Tibial nerve (tissue), 4 donors: ENCODE data around the gene CCDC122.

Source experiments
- EP300 ChIP-seq, 2 donors: sonication (generic); formaldehyde crosslinking; IDR thresholded peaks; one replicate each; pipeline ENCODE4 v1.6.1; 2017; ENCODE audit warnings: antibody characterized with exemption in 2 of 2, mild to moderate bottlenecking in 1 of 2
- POLR2A ChIP-seq, 2 donors: fragments of 450-650 bp; IDR thresholded peaks; one replicate each; pipeline ENCODE4 v1.6.1; 2017; ENCODE audit warnings: antibody characterized with exemption in 2 of 2, mild to moderate bottlenecking in 2 of 2, moderate library complexity in 2 of 2
- TF ChIP-seq, protein P1 (sequence below), 5 experiments: fragments of 200-600 bp in 3 of 5; fragments of 450-650 bp in 2 of 5; sonication (generic) in 3 of 5; IDR thresholded peaks; one replicate each; pipeline ENCODE4 v1.5.1; 2016 to 2019; ENCODE audit warnings: antibody characterized with exemption in 5 of 5, mild to moderate bottlenecking in 3 of 5, moderate library complexity in 2 of 5

DNA sequence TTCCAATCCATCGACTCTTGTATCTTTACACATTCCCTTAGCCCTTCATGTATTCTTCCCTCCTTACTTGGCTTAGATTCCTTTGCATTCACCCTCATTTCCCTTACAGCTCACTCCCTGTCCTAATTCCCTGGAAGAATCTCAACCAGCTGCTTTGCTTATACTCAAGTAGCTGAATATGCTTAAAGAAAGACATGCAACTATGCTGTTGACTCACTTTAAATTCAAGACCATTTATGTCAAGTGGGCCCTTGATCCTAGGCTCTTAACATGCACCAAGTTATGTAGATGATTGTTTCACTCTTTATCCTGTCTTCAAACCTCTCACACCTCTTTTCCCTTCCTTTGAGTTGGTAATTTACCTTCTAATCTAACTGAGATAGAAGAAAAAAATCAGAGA lies 7.4 kb downstream of the CCDC122 start:
- TF ChIP-seq POLR2A (IDR thresholded peaks at IDR 0.05) (no peak), EP300 (IDR thresholded peaks at IDR 0.05) (no peak)
- TF ChIP-seq, protein P1, sequence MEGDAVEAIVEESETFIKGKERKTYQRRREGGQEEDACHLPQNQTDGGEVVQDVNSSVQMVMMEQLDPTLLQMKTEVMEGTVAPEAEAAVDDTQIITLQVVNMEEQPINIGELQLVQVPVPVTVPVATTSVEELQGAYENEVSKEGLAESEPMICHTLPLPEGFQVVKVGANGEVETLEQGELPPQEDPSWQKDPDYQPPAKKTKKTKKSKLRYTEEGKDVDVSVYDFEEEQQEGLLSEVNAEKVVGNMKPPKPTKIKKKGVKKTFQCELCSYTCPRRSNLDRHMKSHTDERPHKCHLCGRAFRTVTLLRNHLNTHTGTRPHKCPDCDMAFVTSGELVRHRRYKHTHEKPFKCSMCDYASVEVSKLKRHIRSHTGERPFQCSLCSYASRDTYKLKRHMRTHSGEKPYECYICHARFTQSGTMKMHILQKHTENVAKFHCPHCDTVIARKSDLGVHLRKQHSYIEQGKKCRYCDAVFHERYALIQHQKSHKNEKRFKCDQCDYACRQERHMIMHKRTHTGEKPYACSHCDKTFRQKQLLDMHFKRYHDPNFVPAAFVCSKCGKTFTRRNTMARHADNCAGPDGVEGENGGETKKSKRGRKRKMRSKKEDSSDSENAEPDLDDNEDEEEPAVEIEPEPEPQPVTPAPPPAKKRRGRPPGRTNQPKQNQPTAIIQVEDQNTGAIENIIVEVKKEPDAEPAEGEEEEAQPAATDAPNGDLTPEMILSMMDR (IDR thresholded peaks at IDR 0.05) = no peak
